T follicular helper cell (primary cell): ENCODE measurements around the gene CUL5.
"Not testable (repeated sequence)": the region's sequence is repeated elsewhere in the genome, so short reads cannot be mapped to it uniquely, and the experiment has no call there.

Experiments
- DNase-seq: peaks from one replicate; pipeline ENCODE4 v3.0.0-alpha.2; 2020; ENCODE audit warnings: low read depth

CUL5 gene

GRCh38 chr11:108019870-108020540 lies 11.3 kb downstream of the CUL5 start:
- DNase-seq: no peak

GRCh38 chr11:108025387-108026080 lies 16.8 kb downstream of the CUL5 start:
- no peak for DNase-seq

- DNase-seq: no peak
Observed at GRCh38 chr11:108027057-108027456, 18.4 kb downstream of the CUL5 start.

- not testable (repeated sequence) for DNase-seq
Observed at GRCh38 chr11:108028822-108029441, 20.2 kb downstream of the CUL5 start.

GRCh38 chr11:108031604-108032003 lies 22.9 kb downstream of the CUL5 start:
- DNase-seq: not testable (repeated sequence)

- no peak for DNase-seq
Observed at GRCh38 chr11:108032800-108033199, 24.1 kb downstream of the CUL5 start.

GRCh38 chr11:108034034-108034433 lies 25.3 kb downstream of the CUL5 start:
- DNase-seq: no peak

- DNase-seq: no peak
Observed at GRCh38 chr11:108034952-108035351, 26.3 kb downstream of the CUL5 start.

- DNase-seq: no peak
Observed at GRCh38 chr11:108035690-108036089, 27.0 kb downstream of the CUL5 start.

- no peak for DNase-seq
Observed at GRCh38 chr11:108037211-108037610, 28.5 kb downstream of the CUL5 start.

GRCh38 chr11:108037636-108038035 lies 28.9 kb downstream of the CUL5 start:
- DNase-seq: no peak

- no peak for DNase-seq
Observed at GRCh38 chr11:108048269-108048668, 39.6 kb downstream of the CUL5 start.

- no peak for DNase-seq
Observed at GRCh38 chr11:108062336-108062735, 53.6 kb downstream of the CUL5 start.

GRCh38 chr11:108063410-108063809 lies 54.7 kb downstream of the CUL5 start:
- no peak for DNase-seq

- DNase-seq: no peak
Observed at GRCh38 chr11:108069947-108070346, 61.2 kb downstream of the CUL5 start.

- no peak for DNase-seq
Observed at GRCh38 chr11:108084811-108085210, 76.1 kb downstream of the CUL5 start.

GRCh38 chr11:108085672-108086071 lies 77.0 kb downstream of the CUL5 start:
- no peak for DNase-seq

- no peak for DNase-seq
Observed at GRCh38 chr11:108092134-108092533, 83.4 kb downstream of the CUL5 start.

- no peak for DNase-seq
Observed at GRCh38 chr11:108093128-108093904, 84.6 kb downstream of the CUL5 start.

GRCh38 chr11:108097179-108097578 lies 88.5 kb downstream of the CUL5 start:
- DNase-seq: no peak

- no peak for DNase-seq
Observed at GRCh38 chr11:108101090-108101775, 92.5 kb downstream of the CUL5 start.

GRCh38 chr11:108111126-108111525 lies 102.4 kb downstream of the CUL5 start:
- no peak for DNase-seq
